ENCODE measurements around the gene ISM2. TPM values are rescaled to one million over a fixed set of nuclear protein-coding genes. Genes with fewer than 3 reads are reported as not detected.
A peak's percentile ranks its signal among the peaks of the same experiment; 100 is the strongest.

ISM2 gene
- total and polyA plus RNA-seq, 2 experiments from 2014 or later = 0.11 to 2.6 TPM

DNA sequence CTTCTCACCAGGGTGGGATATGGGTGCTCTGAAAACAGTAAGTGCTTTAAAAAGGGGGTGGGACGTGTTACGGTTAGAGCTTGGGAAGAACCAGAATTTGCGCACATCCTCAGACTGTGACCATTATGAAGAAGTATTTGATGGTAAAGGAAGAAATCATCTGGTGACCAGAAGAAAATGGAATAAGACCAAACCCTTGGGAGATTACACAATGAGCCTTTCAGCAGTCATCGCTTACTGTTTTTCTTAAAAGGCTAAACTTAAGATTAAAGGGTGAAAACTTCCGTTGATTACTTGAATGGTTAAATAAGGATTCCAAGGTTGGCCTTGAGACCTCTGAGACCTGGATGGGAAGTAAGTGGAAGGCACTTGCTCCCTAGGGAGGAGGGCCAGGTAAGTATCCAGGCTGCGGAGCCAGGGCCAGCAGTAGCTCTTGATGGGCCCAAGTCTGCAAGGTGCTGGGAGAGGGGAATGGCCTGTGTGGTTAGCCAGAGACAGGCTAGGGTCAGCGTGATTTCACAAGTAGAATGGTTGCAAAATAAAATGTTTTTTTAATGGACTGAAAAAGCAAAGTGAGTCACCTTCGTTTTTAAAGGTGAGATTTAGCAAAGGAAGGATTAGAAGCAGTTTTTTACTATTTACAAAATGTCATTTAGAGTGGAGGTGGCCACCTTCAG lies 13.0 kb upstream of the ISM2 start:
- Histone ChIP-seq H3K79me2 (ENCODE audit: insufficient read depth) (no peaks in the 10 kb centered on the region), H3K9ac (no peak overlapping the region), H3K4me2 (ENCODE audit: unreplicated experiment) (no peak overlapping the region), H3K36me3 (ENCODE audit: low read depth) (peaks cover 39% of the 10 kb centered on the region), H3K9me3 (ENCODE audit: low read depth) (no peaks in the 10 kb centered on the region), H3K27ac (no peak overlapping the region), H3K4me3 (no peak overlapping the region), H3K4me1 (ENCODE audit: insufficient read depth) (peaks cover 6% of the 10 kb centered on the region; the same call in 1 of the 2 replicates), H3K27me3 (replicated peaks; ENCODE audit: insufficient read depth) (no peaks in the 10 kb centered on the region), H3F3A (ENCODE audit: insufficient read depth) (peaks cover 8% of the 10 kb centered on the region; the same call in 1 of the 2 replicates), H3K9me2 (ENCODE audit: insufficient read depth) (no peaks in the 10 kb centered on the region), H2AFZ (no peak overlapping the region), H4K20me1 (ENCODE audit: insufficient read depth) (no peaks in the 10 kb centered on the region)
- TF ChIP-seq EZH2 (IDR thresholded peaks at IDR 0.05; ENCODE audit: insufficient read depth, poor library complexity, severe bottlenecking) = no peak
- no peak for TF ChIP-seq EZH2phosphoT487 (IDR thresholded peaks at IDR 0.05; ENCODE audit: insufficient read depth, low read depth)
- in situ Hi-C loops (cut with MboI) = no loop called here
- 84 to 90% methylated on average over 8 of the region's 8 CpGs for WGBS, 2 experiments (ENCODE audit: low coverage in 1 of 2, low lambda C conversion rate in 2 of 2, missing lambda C conversion rate in 2 of 2)
- no peak for DNase-seq

DNA sequence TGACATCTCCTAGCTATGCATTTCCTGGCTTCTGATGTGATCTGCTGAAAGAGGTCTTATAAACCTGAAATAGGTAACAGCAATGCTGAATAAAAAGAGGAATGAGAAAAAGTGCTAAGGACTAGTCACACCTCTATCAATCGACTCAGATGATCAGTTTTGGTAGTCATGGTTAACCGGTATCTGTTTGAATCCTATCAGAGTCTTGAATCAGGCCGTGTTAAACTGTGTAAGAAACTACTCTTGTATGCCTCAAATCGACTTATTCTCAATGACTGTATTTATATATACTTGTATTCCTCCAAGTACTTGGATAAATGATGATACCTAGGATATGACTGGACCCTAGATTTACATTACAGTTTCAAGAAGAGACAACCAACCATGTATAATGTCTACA lies 10.8 kb upstream of the ISM2 start:
- Histone ChIP-seq H3K27me3 (replicated peaks; ENCODE audit: insufficient read depth) (no peaks in the 10 kb centered on the region), H4K20me1 (ENCODE audit: insufficient read depth) (no peaks in the 10 kb centered on the region), H3K79me2 (ENCODE audit: insufficient read depth) (no peaks in the 10 kb centered on the region), H2AFZ (no peak overlapping the region), H3K36me3 (ENCODE audit: low read depth) (peaks cover 29% of the 10 kb centered on the region), H3K9me2 (ENCODE audit: insufficient read depth) (no peaks in the 10 kb centered on the region), H3F3A (ENCODE audit: insufficient read depth) (0 out of 2 replicates have a peak, but pooled peaks cover 4% of the 10 kb centered on the region), H3K4me3 (no peak overlapping the region), H3K9me3 (ENCODE audit: low read depth) (no peaks in the 10 kb centered on the region), H3K4me2 (ENCODE audit: unreplicated experiment) (no peak overlapping the region), H3K27ac (no peak overlapping the region), H3K9ac (no peak overlapping the region), H3K4me1 (ENCODE audit: insufficient read depth) (peaks cover 6% of the 10 kb centered on the region; the same call in 1 of the 2 replicates)
- TF ChIP-seq EZH2 (IDR thresholded peaks at IDR 0.05; ENCODE audit: insufficient read depth, poor library complexity, severe bottlenecking) = no peak
- TF ChIP-seq EZH2phosphoT487 (IDR thresholded peaks at IDR 0.05; ENCODE audit: insufficient read depth, low read depth) = no peak
- DNase-seq = no peak
- 96 to 97% methylated on average over 4 of the region's 4 CpGs for WGBS, 2 experiments (ENCODE audit: low coverage in 1 of 2, low lambda C conversion rate in 2 of 2, missing lambda C conversion rate in 2 of 2)
- in situ Hi-C loops (cut with MboI) = no loop called here

DNA sequence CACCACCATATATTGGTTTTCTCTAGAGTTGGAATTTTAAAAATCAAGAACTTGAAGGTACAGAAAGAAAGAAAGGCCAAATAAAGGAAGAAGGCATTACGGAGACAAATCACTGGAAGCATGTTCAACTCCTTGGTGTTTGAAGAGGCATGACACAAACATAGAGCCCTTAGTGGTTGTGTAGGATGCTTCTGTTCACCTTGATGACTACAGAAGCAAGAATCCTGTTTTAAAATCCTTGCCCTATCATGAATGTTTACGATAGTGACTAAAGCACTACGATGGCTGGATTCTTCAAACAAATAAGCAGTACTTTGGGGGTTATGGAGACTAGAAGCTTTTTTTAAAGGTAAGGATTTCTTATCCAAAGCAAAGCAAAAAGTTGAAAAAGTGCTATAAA lies 10.3 kb upstream of the ISM2 start:
- no peak overlapping the region for H3K27ac ChIP-seq

DNA sequence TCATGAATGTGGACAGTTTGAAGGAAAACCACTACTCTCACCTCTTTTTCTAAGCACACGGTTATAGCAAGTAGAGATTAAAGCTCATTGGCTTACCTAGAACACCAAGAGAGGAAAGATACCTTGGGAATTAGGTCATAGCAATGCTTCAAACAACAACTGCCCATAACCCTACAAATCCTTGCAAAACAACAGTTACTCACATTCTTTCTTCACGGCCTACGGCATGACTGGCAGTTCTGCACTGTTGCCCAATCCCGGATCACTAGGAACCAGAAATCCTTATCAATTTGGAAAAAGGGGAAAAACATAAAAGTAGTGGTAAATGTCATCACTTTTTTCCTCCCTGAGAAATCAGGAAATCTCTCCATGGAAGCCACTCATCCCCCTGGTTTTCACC lies 9.6 kb upstream of the ISM2 start:
- no peak overlapping the region for H3K9ac ChIP-seq
- H4K20me1 ChIP-seq (ENCODE audit: insufficient read depth) = no peaks in the 10 kb centered on the region
- no peaks in the 10 kb centered on the region for H3K27me3 ChIP-seq (replicated peaks; ENCODE audit: insufficient read depth)
- H3K27ac ChIP-seq = no peak overlapping the region
- TF ChIP-seq EZH2phosphoT487 (IDR thresholded peaks at IDR 0.05; ENCODE audit: insufficient read depth, low read depth) = no peak
- TF ChIP-seq EZH2 (IDR thresholded peaks at IDR 0.05; ENCODE audit: insufficient read depth, poor library complexity, severe bottlenecking) = no peak
- DNase-seq = peak; percentile 59
- H3K4me2 ChIP-seq (ENCODE audit: unreplicated experiment) = no peak overlapping the region
- no peaks in the 10 kb centered on the region for H3K9me3 ChIP-seq (ENCODE audit: low read depth)
- H3K36me3 ChIP-seq (ENCODE audit: low read depth) = peaks cover 24% of the 10 kb centered on the region
- no peak overlapping the region for H2AFZ ChIP-seq
- H3K4me3 ChIP-seq = no peak overlapping the region
- 0 out of 2 replicates have a peak, but pooled peaks cover 4% of the 10 kb centered on the region for H3F3A ChIP-seq (ENCODE audit: insufficient read depth)
- in situ Hi-C loops (cut with MboI) = no loop called here
- H3K4me1 ChIP-seq (ENCODE audit: insufficient read depth) = peaks cover 6% of the 10 kb centered on the region; the same call in 1 of the 2 replicates
- WGBS, 2 experiments (ENCODE audit: low coverage in 1 of 2, low lambda C conversion rate in 2 of 2, missing lambda C conversion rate in 2 of 2) = 85 to 87% methylated on average over 4 of the region's 4 CpGs
- no peaks in the 10 kb centered on the region for H3K9me2 ChIP-seq (ENCODE audit: insufficient read depth)
- no peaks in the 10 kb centered on the region for H3K79me2 ChIP-seq (ENCODE audit: insufficient read depth)

More for the DNA sequence above, 10.3 kb upstream of the ISM2 start:
- Histone ChIP-seq H3K9me3 (ENCODE audit: low read depth) (no peaks in the 10 kb centered on the region), H3K27me3 (replicated peaks; ENCODE audit: insufficient read depth) (no peaks in the 10 kb centered on the region), H4K20me1 (ENCODE audit: insufficient read depth) (no peaks in the 10 kb centered on the region), H3K4me3 (no peak overlapping the region), H3F3A (ENCODE audit: insufficient read depth) (0 out of 2 replicates have a peak, but pooled peaks cover 4% of the 10 kb centered on the region), H3K79me2 (ENCODE audit: insufficient read depth) (no peaks in the 10 kb centered on the region), H2AFZ (no peak overlapping the region), H3K4me2 (ENCODE audit: unreplicated experiment) (no peak overlapping the region), H3K9me2 (ENCODE audit: insufficient read depth) (no peaks in the 10 kb centered on the region), H3K4me1 (ENCODE audit: insufficient read depth) (peaks cover 6% of the 10 kb centered on the region; the same call in 1 of the 2 replicates), H3K36me3 (ENCODE audit: low read depth) (peaks cover 24% of the 10 kb centered on the region), H3K9ac (no peak overlapping the region)
- in situ Hi-C loops (cut with MboI) = no loop called here
- TF ChIP-seq EZH2 (IDR thresholded peaks at IDR 0.05; ENCODE audit: insufficient read depth, poor library complexity, severe bottlenecking) (no peak), EZH2phosphoT487 (IDR thresholded peaks at IDR 0.05; ENCODE audit: insufficient read depth, low read depth) (no peak)
- 96 to 97% methylated on average over 3 of the region's 3 CpGs for WGBS, 2 experiments (ENCODE audit: low coverage in 1 of 2, low lambda C conversion rate in 2 of 2, missing lambda C conversion rate in 2 of 2)
- DNase-seq = no peak
